ENCODE data around the gene NRXN3.

NRXN3 gene

DNA sequence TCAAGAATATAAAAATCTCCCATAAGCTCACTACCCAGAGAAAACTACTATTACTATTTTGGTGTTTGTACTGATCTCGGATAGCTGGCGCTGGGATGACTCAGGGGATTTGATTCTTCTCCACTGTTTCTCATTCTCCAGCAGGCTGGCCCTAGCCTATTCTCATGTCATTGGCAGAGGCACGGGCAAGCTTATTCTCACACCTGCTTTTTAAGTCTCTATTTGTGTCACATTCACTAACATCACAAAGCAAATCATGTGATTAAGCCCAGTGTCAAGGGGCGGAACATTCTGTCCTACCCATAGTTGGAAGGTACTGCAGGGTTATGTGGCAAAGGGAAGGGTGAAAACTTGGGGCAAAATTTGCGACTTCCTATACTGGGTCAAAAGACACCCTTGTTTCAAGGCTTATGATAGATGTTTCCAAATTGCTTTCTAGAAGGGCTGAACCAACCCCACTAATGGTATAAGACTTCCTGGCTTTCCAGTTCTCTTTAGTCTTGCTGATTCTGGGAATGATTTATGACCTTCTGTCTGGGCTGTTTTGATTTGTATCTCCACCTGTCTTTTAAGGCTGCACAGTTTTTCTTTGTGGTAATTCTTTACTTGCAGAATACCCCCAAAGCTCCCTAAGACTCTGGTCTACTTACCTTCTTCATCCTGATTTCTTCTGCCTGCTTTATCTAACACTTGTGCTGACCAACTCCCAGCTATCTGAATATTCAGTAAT is 406.4 kb downstream of the NRXN3 start:
- no peak for DNase-seq (ENCODE audit: low read depth in 2 of 2)

DNA sequence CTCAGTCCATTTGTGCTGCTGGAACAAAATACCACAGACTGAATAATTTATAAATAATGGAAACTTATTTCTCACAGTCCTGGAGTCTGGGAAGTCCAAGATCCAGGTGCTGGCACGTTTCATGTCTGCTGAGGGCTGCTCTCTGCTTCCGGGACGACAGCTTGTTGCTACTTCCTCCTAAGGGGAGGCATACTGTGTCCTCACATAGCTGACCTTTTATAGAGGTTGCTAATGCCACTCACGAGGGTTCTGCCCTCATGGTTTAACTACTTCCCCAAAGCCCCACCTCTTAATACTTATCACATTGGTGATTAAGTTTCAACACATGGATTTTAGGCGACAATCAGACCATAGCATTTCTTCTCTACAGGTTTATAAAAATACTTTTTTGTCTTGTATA is 411.1 kb downstream of the NRXN3 start:
- no peak for DNase-seq (ENCODE audit: low read depth in 2 of 2)

DNA sequence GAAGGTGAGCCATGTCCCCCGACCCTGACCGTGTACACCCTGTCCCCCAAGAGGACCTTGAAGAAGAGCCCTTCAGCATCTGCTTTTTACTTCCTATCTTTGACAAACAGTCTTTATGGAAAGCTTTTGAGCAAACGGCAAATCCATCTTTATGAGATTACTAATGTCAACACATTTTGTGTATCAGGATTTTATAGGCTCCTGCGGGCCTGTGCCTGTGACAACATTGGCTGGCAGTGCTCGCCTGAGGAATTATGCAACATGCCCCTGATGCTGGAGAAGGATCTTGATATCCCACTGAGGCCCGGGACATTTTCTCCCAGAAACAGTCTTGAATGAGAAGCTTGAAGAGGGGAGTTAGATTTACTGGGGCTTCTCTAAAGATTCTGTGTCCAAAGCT is 416.5 kb downstream of the NRXN3 start:
- DNase-seq (ENCODE audit: low read depth in 2 of 2), result no peak

DNA sequence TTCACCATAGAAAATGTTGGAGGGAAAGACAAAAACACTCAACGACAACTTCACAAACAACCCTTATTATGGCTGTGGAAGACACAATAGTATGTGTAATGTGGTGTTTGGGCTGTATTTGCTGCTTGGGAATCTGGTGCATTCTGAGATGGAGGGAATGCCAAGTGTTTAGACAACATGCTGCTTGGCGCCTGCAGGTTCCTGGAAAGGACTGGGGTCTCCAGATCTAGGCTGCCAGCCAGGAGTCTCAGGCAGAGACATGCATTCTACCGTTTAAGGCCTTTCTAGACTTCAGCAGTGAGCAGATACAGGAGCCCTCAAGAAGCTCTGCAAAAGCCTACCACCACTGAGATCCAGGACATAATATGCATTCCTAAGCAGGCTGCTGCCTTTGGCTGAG is 418.7 kb downstream of the NRXN3 start:
- no peak for DNase-seq (ENCODE audit: low read depth in 2 of 2)

- no peak for DNase-seq (ENCODE audit: low read depth in 2 of 2)
These were observed 422.5 kb downstream of the NRXN3 start for GRCh38 chr14:78592616-78593219.

DNA sequence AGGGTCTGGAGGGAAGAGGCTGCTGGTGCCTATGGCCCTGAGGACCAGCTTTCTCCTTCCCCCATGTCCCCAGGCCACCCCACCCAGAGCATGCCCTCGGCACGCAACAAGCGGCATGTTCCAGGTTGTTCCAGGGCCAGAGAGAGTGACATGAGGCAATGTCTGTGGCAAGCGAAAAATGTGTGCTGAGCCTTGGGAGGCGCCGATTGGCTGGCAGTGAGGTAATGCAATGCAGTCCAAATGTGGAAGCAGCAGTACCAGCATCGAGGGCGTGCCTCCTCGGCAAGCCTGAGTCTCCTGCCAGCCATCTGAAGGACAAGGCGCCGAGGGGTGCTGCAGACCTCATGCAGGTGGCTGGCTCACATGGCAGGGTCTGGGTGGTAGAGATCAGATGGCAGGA is 423.8 kb downstream of the NRXN3 start:
- no peak for DNase-seq (ENCODE audit: low read depth in 2 of 2)

- DNase-seq (ENCODE audit: low read depth in 2 of 2), result no peak
These were observed 425.6 kb downstream of the NRXN3 start for GRCh38 chr14:78595797-78596196.

DNA sequence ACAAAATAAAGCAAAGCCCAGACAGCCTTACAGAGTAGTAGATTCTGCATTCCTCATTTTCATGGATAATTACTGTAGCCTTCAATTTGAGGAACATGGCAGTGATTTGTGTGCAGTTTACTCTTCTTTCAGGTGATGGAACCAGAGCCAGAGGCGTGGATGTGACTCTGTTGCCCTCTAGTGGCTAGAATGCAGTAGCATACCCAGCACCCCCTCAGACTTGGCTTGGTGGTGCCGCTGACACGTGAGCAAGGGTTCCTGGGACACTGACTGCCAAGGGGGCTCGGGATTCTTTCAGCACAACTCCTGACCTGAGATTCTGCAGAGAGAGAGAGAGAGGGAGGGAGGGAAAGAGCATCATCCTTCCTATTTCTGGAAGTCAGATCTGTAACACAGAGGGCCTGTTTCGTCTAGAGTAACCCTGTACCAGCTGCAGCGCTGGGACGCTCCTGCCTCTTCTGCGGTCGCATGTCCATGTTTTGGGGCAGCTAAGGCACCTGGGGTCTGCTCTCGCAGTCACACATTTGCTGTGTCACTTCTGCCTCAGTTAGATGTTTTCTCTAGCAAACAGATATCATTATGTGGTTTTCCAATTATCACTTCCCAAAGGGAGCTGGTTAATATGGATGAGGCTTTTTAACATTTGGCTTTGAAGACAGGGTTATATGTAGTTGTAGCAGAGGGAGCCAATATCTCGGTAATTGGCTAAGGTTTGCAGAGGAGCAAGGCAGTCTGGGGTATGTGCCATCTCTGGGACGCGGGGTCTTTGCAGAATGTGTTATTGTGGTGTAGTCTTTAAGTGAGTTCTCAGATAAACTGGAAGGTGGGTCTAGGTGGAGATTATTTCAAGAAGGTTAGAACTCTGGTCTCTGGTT is 428.1 kb downstream of the NRXN3 start:
- peak in 1 of 2 donors; percentile 4 for DNase-seq (ENCODE audit: low read depth in 2 of 2)

DNA sequence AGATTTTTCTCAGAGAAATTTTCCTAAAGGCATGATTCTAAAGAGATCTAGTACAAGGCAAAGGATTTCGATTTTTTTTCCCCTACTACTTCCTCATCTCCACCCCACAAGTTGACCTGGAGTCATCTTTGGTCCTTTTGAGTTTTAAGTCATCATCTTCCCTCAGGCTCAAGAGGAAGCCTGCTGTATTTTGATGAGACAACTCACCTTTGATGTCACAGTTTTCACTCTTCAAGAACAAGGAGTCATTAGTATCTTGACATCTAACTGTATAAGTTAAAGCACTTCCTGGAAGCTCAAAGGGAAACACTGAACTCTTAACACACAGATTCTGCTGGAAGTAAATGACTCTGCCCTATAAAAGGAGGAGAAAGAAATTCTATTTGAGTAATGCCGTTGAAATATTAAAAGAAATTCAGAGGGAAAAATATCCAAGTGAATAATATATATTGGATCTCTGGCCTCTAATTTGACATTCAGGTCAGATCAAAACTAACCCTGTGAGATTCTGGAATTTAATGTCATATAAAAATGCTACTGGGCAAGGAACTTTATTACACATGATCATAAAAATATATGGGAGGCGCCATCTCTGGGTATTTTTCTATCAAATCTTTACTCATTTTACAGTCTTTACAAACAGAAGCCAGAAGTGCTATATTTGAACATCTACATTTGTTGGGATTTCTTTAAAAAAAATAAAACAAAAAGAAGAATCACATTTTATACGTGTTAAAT is 435.0 kb downstream of the NRXN3 start:
- no peak for DNase-seq (ENCODE audit: low read depth in 2 of 2)

DNA sequence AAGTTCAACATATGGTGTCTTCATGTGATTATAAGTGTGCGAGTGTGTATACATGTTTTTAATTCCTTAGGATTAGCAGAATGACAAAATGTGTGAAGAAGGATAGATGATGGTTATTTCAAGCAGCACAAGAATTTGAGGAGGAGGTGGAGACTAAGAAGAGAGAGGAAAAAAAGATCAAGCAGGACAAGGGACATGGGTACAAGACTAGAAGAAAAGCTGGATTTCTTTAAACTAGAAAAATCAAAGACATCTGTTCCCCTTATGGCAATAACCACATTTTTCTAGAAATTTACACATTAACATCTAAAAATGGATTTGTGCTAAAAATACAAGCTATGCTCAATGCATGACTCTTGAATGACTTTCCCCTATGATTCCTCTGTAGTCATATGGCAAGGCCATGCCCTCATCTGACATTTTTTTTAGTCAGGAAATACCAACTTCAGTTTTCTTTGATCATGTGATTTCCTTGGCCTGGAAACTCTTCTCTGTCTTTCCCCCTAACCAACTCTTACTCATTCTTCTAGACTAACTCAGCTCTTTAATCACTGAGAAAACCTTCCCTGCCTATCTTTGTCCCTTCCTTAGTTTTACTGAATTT is 435.8 kb downstream of the NRXN3 start:
- DNase-seq (ENCODE audit: low read depth in 2 of 2), result no peak

- DNase-seq (ENCODE audit: low read depth in 2 of 2), result no peak
These were observed 439.0 kb downstream of the NRXN3 start for GRCh38 chr14:78608998-78609787.

GRCh38 chr14:78610994-78611393 is 440.8 kb downstream of the NRXN3 start:
- DNase-seq (ENCODE audit: low read depth in 2 of 2), result no peak

GRCh38 chr14:78611796-78612571 is 441.8 kb downstream of the NRXN3 start:
- DNase-seq (ENCODE audit: low read depth in 2 of 2), result no peak

- DNase-seq (ENCODE audit: low read depth in 2 of 2), result no peak
These were observed 442.5 kb downstream of the NRXN3 start for GRCh38 chr14:78612666-78613065.

GRCh38 chr14:78614593-78614992 is 444.4 kb downstream of the NRXN3 start:
- no peak for DNase-seq (ENCODE audit: low read depth in 2 of 2)

- DNase-seq (ENCODE audit: low read depth in 2 of 2), result no peak
These were observed 447.6 kb downstream of the NRXN3 start for GRCh38 chr14:78617735-78618134.

DNA sequence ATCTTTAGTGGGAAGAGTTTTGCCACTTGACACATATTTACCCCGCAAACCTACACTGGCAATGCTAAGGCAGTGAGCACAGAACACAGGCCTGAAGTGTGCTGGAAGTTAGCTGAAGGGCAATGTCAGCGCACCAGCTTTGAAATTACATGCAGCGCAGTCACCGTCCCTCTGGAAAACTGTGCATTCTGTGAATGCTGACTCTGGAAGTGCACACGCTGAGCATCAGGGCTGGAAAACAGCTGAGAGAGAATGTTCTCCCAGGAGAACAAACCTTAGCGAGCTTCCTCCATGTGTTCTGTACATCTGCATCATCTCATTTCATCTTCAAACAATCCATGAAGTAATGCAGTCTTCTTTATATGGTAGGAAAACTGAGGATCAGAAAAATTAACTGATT is 448.2 kb downstream of the NRXN3 start:
- no peak for DNase-seq (ENCODE audit: low read depth in 2 of 2)

GRCh38 chr14:78627114-78627513 is 456.9 kb downstream of the NRXN3 start:
- no peak for DNase-seq (ENCODE audit: low read depth in 2 of 2)

DNA sequence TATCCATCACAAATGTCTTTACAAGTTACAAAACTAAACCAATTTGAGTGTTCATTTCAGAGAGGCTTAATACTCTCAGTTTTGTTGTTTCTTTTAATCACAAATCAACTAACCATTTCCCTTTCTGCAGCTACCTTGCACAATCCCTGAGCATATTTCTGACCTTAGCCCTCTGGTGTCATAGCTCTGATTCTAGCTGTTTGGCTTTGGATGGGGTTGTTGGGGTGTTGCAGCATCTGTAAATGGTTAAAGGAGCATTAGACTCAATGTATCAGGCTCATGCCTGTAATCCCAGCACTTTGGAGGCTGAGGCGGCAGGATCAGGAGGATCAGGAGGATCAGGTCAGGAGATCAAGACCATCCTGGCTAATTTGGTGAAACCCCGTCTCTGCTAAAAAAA is 461.4 kb downstream of the NRXN3 start:
- no peak for DNase-seq (ENCODE audit: low read depth in 2 of 2)

DNA sequence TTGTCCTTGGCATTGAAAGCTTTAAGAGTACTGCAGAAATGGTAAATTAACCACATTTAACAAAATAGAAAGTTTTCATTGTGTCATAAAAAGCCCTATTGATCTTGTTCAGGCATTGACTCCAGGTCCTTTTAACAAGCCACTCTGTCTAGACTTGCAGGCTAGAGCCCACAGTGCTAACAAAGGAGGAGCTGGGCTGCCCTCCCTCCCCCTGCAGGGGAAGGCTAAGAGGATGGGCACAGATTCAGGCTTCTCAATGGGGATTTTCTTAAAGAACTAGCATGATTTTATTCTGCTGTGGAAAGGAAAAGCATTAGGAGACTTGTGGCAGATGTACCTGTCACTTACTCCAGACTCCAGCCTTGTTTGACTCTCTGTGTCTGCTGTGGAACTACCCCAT is 463.6 kb downstream of the NRXN3 start:
- DNase-seq (ENCODE audit: low read depth in 2 of 2), result no peak

Data from stimulated activated CD4-positive, alpha-beta T cell treated with anti-CD3 and anti-CD28 coated beads, Interleukin-1b, Interleukin-23, amount 100 ng/mL, for 1 hour (primary cell).